HG03175 (cell line): ENCODE measurements around the gene LGALS7B.
"Not testable (repeated sequence)": the region's sequence is repeated elsewhere in the genome, so short reads cannot be mapped to it uniquely, and the experiment has no call there.

Experiments
- ATAC-seq: cut with Tn5 transposase; IDR thresholded peaks from one replicate; pipeline ENCODE4 v1.9.1; 2021; ENCODE audit warnings: mild to moderate bottlenecking, moderate library complexity; ENCODE audit not compliant: unreplicated experiment

LGALS7B gene

DNA sequence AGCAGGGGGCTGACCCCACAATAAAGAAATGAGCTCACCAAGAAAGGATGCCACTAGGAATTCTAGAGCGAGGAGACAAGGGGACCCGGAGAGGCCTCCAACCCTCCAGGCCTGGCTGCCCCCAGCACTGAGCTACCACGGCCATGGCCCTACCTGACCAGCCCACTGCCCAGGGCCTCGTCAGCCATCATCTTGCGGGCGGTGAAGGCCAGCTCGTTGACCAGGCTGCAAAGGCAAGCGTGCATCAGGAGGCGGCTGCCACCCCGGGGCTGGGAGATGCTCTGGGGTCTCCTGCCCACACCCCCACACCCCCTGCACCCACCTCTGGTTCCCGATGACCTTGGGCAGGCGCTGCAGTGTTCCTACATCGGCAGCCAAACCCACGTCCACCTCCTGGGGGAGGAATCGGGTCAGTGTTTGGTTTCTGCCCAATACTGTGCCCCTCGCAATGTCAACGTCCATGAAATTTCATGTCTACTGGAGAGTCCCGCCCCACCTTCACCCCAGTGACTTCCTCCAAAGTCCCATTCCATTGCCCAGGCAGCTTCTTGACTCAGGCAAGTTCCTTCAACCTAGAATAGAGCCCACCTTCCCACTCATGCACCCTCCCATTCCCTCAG, 27.2 kb downstream of the LGALS7B start:
- no peak for ATAC-seq

DNA sequence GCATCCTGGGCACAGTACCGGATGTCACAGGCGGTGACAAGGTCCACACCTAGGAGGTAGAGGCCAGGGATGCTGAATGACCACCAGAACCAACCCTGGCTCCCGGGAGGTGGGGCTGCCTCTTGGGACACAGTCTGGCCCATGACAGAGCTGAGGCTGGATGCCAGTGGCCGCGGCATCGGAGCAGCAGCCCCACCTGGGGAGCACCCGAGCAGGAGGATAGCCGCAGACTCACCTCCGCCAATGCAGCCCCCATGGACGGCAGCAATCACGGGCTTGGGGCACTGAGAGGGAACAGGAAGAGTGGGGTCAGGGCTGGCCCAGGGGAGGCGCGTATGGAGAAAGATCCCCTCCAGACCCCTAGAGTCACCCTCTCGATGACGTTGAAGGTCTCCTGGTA, 28.1 kb downstream of the LGALS7B start:
- no peak for ATAC-seq

DNA sequence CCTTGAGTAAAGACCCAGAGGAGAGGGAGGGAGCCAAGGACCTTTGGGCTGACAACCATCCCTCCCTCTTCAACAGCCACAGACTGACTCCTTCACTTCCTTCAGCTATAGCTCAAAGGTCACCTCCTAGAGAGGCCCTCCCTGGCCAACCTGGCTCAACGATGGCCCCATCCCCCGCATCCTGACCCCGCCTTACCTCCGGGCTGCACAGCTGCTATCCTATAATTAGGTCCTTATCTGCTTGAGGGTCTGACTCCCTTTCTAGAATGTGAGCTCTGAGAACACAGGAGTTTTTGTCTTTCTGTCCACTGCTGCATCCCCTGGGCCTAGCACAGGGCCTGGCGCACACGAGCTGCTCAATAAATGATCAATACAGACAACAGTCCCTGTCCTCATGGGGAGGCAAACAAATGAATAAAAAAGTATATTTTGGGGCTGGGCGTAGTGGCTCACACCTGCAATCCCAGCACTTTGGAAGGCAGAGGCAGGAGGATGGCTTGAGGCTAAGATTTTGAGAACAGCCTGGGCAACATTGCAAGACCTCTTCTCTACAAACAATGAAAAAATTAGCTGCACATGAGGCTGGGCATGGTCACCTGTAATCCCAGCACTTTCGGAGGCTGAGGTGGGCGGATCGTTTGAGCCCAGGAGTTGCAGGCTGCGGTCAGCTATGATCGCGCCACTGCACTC, 30.4 kb downstream of the LGALS7B start:
- no peak for ATAC-seq

DNA sequence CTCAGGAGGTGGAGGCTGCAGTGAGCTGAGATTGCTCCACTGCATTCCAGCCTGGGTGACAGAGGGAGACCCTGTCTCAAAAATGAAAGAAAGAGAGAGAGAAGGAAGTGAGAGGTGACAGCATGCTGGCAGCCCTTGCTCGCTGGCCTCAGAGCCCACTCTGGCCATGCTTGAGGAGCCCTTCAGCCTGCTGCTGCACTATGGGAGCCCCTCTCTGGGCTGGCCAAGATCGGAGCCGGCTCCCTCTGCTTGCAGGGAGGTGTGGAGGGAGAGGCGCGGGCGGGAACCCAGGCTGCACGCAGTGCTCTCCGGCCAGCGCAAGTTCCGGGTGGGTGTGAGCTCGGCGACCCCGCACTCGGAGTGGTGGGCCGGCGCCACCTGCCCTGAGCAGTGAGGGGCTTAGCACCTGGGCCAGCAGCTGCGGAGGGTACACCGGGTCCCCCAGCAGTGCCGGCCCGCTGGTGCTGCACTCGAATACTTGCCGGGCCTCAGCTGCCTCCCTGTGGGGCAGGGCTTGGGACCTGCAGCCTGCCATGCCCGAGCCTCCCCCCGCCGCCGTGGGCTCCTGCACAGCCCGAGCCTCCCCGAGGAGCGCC, 32.3 kb downstream of the LGALS7B start:
- ATAC-seq = not testable (repeated sequence)

DNA sequence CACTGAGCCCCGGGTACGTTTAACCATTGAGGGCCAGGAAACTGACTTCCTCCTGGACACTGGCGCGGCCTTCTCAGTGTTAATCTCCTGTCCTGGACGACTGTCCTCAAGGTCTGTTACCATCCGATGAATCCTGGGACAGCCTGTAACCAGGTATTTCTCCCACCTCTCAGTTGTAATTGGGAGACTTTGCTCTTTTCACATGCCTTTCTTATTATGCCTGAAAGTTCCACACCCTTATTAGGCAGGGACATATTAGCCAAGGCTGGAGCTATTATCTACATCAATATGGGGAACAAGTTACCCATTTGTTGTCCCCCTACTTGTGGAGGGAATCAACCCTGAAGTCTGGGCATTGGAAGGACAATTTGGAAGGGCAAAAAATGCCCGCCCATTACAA, 36.9 kb downstream of the LGALS7B start:
- not testable (repeated sequence) for ATAC-seq

DNA sequence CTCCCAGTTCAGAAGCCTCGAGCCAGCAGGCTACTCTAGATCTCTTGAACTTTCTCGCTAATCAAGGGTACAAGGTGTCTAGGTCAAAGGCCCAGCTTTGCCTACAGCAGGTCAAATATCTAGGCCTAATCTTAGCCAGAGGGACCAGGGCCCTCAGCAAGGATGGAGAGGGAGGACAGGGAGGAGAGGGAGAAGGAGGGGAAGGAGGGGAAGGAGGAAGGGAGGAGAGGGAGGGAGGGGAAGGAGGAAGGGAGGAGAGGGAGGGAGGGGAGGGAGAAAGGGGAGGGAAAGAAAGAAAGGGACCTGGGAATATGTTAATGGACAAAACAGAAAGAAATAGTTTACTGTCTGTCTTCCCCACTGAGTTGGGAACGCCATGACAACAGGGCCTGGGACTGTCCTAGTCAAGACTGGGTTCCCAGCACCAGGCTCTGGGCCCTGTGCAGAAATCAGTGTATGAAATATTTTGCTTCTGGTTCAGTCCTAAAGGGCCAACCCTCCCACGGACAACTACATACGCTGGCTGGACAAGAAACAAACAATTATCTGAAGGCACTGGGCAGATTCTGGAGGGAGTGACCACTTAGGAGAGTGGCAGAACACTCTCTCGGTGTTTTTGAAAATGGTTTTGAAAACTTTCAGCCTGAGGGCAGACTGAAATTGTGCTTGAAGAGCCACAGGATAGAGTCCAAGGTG, 38.0 kb downstream of the LGALS7B start:
- no peak for ATAC-seq

DNA sequence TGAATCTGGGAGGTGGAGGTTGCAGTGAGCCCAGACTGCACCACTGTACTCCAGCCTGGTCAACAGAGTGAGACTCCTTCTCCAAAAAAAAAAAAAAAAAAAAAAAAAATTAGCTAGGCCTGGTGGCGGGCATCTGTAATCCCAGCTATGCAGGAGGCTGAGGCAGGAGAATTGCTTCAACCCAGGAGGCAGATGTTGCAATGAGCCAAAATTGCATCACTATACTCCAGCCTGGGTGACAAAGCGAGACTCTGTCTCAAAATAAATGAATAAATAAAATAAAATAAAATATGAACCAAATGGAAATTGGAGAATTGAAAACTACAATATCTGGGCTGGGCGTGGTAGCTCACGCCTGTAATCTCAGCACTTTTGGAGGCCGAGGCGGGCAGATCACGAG, 40.2 kb downstream of the LGALS7B start:
- not testable (repeated sequence) for ATAC-seq

DNA sequence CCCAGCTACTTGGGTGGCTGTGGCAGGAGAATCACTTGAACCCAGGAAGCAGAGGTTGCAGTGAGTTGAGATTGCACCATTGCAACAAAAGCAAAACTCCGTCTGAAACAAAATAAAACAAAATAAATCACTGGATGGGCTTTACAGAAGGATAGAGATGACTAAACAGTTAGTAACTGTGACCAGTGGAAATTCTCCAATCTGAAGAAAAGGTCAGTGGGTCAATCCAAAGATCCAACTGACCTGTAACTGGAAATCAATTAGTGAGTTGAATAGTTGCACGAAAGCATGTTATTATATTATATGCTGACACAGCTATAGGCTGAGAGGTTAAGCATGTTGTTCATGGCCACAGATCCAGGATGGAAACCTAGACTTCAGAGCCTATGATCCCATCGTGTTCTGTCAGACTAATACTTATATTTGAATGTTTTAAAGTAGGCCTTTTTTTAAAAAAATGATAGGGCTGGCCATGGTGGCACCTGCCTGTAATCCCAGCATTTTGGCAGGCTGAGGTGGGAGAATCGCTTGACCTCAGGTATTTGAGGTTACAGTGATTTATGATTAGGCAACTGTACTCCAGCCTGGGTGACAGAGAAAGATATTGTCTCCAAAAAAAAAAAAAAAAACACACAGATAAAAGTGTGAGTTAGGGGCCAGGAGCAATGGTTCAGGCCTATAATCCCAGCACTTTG, 41.2 kb downstream of the LGALS7B start:
- ATAC-seq = no peak

DNA sequence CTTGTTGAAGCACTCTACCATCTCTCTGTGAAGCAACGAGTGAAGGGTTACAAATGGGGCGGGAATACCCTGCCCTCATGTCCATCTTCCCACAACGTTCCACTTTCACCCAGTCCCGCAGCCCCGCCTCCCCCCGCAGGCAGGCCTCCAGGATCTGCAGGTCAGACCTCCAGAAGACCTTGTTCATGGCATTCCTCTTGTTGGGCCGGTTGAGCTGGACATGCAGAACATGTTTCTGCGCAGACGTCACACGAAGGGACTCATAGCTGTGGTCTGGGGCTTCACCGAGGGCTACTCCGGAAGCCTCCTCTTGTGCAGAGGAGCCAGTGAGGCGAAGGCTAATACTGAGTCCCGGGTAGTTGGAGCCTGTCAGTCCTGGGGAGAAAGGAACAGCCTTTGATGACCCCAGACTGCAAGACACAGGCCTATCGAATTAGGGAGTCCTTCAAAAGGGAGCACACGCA, 42.2 kb downstream of the LGALS7B start:
- peak; percentile 44 for ATAC-seq

DNA sequence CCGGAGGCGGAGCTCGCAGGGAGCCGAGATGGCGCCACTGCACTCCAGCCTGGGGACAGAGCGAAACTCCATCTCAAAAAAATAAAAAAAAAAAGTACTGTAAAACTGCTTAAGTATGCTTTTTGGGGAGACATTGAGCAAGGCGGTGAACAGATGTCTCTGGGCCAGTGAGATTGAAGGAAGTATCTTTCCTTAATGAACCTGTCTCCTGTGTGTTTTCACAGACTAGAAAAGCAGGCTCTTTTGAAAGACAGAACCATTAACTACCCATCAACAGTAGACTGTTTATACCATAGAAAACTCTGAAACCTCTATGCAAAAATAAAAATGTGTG, 44.1 kb downstream of the LGALS7B start:
- ATAC-seq = no peak

DNA sequence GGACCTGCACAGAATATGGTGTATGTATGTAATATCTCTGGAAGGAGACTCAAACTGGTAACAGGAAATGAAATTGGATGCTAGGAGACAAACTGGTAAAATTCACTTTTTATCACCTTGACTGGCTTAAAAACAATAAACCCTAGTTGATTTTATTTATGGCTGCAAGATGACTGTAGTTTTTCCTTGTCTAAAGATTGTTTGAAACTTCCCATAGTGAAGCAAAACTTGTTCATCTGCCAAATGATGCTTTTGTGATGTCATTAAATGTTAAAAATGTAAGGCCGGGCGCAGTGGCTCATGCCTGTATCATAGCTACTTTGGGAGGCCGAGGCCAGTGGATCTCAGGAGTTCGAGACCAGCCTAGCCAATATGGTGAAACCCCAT, 45.1 kb downstream of the LGALS7B start:
- no peak for ATAC-seq

DNA sequence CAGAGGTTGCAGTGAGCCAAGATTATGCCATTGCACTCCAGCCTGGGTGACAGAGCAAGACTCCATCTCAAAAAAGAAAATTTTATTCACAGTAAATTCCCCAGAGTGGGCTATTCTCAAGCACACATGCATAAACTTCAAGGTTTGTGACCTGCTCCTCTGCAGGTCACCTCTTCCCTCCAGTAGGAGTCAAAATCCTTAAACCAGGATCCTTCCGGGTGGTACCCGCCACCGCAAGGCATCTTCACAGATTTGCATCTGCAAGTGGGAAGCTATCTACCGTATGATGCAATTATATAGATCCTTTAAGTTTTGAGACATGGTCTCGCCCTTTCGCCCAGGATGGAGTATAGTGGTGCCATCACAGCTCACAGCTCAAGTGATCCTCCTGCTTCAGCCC, 45.6 kb downstream of the LGALS7B start:
- ATAC-seq = no peak

DNA sequence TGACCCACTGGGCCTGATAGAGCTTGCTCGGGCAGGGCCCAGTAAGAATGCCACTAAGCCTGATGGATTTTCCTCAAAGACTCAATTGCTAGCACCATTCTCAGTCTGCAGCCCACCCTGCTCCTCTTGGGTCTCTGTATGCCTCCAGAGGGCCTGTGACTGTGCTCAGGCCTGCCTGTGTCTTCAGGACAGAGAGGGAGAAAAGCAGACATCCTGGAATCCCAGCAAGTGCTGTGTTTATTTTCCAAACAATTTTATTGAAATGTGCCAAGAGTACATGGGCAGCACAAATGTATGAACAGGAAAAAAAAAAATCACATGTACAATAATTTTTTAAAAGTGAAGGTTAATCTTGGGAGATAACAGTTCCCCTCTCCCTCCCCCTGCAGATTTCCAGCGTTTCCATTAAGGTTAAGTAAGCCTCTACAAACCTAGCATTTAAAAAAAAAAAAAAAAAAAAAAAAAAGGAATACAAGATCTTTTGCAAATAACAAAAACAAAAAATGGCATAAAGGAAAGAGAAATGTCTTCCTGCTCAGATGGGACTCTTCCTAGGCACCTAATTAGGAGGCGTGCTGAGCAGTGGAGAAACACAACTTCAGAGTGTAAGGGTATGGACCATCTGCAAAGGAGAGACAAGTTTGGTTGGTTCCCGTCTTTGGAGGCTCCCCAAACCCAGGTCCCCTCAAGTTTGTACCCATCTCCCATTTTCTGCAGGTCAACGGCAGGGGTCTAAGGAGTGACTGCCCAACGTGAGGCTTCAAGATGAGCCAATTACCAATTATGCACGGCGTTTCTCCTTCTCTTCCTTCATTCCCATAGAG, 47.4 kb downstream of the LGALS7B start:
- ATAC-seq = no peak

DNA sequence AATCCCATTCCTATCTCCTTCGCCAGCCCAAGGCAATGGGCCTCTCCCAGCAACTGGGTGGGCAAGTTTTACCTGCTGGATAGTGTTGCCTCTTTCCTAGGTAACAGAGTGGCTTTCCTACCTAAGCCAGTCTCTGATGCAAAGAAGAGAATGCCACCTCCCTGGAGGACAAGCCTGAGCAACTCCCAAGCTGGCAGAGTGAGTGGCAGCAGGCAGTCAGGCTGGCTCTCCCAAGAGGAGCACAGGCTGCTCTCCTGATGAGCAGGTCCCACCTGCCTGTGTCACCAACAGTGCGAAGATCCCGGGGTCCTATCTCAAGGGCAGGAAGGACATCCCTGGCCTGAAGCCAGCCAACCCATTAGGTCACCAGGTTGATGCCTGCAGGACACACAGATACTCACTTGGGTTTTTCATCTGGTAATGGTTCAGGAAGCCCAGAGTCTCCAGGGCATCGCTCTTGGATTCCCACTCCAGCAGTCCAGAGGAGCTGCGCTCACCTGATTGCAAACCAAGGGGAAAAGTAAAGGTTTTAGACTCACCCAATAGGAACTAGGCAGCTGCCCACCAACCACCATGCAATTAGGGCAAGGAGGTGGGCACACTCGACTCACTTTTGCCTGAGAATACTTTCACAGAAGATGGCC, 48.1 kb downstream of the LGALS7B start:
- no peak for ATAC-seq

DNA sequence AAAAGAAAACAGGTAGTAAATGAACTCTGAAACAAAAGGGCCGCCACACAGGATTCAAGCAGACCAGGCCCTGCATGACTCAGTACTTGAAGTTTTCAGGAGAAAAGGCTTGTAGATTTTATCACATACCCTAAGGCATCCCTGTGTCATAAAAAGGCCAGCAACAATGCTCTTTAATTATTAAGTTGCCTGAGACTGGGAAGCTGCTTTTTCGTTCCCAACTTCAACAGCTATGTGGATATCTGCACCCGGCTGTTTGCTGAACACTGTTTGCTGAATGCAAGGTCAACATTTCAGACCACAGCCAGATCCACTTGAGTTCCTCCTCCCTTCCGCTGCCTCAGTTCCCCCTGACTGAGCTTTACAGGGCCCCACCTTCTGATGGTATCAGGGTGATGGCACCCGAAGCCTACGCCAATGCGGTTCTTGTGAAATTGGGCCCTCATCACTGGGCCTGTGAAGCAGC, 48.7 kb downstream of the LGALS7B start:
- ATAC-seq = no peak

DNA sequence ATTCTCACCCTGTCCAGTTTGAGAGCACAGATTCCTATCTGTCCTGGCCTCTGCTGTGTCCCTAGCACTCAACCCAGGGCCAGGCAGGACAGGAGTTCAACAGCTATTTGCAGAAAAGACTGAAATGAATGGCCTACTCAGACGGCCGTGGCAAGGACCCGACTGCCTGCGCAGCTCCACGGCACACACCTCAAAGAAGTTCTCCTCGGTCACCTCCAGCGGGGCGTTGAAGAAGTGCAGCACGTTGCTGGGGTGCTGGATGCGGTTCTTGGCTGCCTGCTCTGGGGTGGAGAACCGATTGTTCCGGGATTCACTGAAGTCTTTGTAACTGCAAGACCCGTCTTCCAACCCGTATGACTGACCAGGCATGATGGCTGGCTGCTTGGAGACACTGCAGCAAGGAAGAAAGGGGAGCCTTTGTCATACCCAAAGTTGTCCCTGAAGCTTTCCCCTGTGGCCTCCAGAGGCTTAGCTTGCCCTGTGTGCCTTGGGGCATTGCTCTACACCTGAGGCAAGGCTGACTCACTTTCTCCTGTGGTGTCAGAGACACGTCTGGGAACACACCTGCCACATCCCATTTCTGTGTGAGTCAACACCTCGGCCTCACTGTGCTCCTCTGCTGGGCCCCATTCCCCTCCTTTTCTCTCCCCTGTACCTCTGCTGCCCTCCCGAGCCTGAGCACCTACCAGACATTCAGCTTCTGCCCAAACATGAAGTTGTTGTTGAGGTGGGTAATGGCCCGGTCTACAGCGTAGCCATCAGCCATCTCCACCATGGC, 49.4 kb downstream of the LGALS7B start:
- ATAC-seq = no peak

DNA sequence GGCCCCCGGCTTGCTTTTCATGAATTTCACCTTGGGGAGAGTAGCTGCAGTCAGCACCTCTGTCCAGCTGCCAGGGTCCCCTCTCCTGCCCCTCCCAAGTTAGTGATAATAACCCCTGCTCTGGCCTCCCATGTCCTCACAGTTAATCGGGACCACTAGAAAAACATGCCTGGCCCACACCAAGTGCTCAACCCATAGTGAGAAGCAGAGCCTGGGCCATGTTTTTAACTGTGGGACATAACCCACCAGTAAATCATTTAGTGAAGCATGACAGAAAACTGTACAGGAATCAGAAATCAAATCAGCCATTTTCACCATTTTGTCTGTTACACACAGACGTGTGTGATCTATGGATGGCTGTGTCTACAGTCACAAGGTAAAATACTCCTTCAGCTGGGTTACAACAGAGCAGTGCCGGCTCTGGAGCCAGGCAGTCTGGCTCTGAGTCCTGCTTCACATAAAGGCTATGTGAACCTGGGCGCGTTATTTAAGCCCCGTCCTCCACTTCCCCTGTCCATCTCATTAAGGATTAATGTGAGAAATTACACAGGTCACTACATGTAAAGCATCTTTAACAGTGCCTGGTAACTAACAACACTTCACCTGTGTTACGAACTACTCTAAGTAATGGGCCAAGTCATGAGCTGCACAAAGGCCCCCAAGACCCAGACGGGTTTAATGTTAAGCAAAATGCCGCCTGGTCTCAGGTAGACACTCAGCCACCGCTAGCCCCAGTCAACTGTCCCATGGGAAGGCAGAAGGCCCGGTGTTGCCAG, 50.2 kb downstream of the LGALS7B start:
- ATAC-seq = no peak

DNA sequence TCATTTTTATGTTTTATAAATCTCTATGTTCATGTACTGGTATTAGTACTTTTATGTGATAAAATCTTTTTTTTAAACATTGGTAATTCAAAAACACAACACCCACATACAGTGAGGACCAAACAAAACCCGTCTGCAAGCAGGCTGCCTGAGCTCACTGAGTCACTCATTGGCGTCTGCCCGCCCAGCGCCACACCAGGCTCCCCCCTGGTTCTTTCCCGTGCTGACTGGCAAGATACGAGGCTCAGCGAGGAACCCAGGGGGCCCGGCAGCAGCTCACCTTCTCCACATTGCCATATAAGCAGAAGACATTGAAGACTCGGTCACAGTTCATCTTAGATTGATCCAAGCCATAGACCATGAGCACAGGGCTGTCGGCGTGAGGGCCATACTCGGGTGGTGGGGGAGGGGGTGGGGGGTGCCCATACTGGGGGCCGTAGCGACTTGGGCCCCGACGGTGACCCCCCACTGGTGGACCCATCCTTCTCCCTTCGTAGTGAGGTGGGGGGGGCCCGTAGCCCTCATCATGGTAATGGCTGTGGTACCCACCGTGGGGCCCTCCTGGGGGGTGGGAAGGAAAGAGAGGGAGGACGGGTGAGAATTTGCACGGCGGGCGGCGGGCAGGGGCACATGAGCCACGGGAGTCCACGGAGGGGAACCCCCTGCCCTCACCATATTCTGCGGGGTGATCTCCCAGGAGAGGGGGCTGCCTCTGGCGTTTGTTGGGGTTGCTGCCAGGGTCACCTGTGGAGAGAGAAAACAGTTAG, 51.0 kb downstream of the LGALS7B start:
- ATAC-seq = no peak
